Measurements from ENCODE around the gene CBLN3. TPM values are rescaled to one million over a fixed set of nuclear protein-coding genes. Genes with fewer than 3 reads are reported as not detected.
"Not testable (repeated sequence)": the region's sequence is repeated elsewhere in the genome, so short reads cannot be mapped to it uniquely, and the experiment has no call there.

CBLN3 gene
- polyA plus RNA-seq (2012; ENCODE audit: missing spikeins): 5.4 TPM

DNA sequence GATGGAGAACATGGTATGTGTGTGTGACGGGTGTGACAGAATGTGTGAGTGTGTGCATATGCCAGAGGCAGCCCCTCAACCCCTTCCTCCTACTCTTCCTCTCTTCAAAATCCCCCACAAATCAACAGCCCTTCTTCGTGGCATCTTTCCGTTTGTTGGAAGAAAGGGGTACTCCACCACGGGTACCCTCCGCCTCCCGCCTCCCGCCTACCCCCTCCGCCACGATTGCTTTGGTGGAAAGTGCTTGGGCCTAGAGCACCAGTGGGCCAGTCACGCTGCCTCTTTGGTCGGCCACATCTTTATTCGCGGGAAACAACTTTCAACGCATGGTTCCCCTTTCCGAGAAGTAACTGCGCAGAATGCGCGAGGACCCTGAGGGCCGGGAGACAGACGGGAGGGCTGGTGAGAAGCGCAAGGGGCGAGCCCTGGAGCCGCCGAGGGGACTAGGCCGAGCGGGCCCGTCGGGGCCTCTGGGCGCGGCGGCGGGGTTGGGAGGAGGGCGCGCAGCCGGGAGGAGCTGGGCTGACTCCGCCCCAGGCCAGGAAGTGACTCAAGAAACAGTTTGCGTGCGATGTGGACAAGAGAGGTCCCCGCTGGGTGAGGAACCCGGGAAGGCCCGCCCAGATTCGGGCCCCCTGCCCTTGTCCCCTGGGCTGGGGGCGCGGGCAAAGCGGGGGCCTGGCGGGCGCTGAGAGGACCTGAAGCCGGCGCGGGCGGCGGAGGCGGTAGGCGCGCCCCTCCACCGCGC is at the start of gene CBLN3, which contains the start of gene KHNYN:
Gene CBLN3, minus strand, starts transcription at position 274 of the 748 bp plus-strand sequence. CDS start 614 bp downstream, outside the sequence.
Gene KHNYN, plus strand, starts transcription at position 560 of the 748 bp plus-strand sequence. CDS start 777 bp downstream, outside the sequence.
- TF ChIP-seq POLR2AphosphoS5 (IDR thresholded peaks at IDR 0.05; ENCODE audit: low read depth, low read length) (no peak; the same call in none of the 2 replicates), POLR2A (IDR thresholded peaks at IDR 0.05; ENCODE audit: low read depth, low read length) (peak; percentile 94), TAF1 (IDR thresholded peaks at IDR 0.05; ENCODE audit: borderline replicate concordance, low read depth, low read length) (no peak)
- peak; percentile 33 for FAIRE-seq
- peak; percentile 99 for DNase-seq (ENCODE audit: insufficient read length)

DNA sequence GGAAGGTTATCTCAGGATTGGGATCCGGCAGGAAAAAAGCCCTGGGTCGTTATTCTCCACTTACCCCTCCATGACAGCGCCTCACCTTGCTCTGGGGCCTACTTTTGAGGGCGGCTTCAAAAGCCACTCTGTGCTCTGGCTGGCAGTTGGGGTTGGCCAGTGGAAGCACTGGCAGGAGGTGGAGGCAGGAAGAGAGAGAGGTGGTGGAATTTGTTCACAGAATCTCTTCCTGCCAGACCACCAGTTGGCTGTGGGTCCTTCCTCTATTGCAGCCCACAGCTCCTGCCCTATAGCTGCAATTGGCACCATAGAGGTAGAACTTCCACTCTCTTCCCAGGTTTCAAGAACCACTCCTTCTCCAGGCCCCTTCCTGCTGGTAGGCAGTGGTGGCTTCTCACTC is 45.8 kb upstream of the CBLN3 start:
- no peak for DNase-seq (ENCODE audit: insufficient read length)
- FAIRE-seq: no peak

DNA sequence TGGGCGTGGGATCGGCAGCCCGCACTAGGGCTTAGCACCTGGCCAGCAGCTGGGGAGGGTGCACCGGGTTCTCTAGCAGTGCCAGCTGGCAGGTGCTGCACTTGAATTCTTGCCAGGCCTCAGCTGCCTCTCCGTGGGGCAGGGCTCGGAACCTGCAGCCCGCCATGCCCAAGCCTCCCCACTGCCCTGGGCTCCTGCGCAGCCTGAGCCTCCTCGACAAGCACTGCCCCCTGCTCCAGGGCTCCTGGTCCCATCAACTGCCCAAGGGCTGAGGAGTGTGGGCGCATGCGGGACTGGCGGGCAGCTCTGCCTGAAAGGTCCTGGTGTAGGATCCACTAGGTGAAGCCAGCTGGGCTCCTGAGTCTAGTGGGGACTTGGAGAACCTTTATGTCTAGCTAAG is 43.7 kb upstream of the CBLN3 start:
- DNase-seq (ENCODE audit: insufficient read length) (no peak), FAIRE-seq (no peak)
- TF ChIP-seq TAF1 (IDR thresholded peaks at IDR 0.05; ENCODE audit: borderline replicate concordance, low read depth, low read length) (no peak), POLR2A (IDR thresholded peaks at IDR 0.05; ENCODE audit: low read depth, low read length) (no peak), POLR2AphosphoS5 (IDR thresholded peaks at IDR 0.05; ENCODE audit: low read depth, low read length) (no peak)

More for the DNA sequence above, 45.8 kb upstream of the CBLN3 start:
- TF ChIP-seq POLR2AphosphoS5 (IDR thresholded peaks at IDR 0.05; ENCODE audit: low read depth, low read length) (no peak), TAF1 (IDR thresholded peaks at IDR 0.05; ENCODE audit: borderline replicate concordance, low read depth, low read length) (no peak), POLR2A (IDR thresholded peaks at IDR 0.05; ENCODE audit: low read depth, low read length) (no peak)

DNA sequence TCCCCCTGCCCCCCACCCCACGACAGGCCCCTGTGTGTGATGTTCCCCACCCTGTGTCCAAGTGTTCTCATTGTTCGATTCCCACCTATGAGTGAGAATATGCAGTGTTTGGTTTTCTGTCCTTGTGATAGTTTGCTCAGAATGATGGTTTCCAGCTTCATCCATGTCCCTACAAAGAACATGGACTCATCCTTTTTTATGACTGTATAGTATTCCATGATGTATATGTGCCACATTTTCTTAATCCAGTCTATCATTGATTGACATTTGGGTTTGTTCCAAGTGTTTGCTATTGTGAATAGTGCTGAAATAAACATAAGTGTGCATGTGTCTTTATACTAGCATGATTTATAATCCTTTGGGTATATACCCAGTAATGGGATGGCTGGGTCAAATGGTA is 41.0 kb upstream of the CBLN3 start:
- DNase-seq (ENCODE audit: insufficient read length); FAIRE-seq: not testable (repeated sequence)

DNA sequence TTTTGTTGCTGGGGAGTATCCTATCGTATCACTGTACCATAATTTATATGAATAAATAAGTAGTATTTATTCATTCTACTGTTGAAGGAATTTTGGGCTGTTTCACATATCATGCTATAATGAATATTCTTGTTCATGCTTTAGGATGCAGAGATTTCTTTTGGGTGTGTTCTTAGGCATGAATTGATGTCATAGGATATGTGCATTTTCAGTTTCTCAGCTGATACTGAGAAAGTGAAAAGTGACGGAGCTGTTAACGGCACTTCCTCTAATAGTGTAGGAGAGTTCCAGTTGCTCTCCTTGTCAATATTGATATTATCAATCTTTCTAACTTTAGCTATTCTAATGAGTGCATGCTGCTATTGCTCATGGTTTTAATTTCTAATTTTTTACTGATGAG is 36.3 kb upstream of the CBLN3 start:
- DNase-seq (ENCODE audit: insufficient read length) (no peak), FAIRE-seq (no peak)
- no peak for TF ChIP-seq POLR2AphosphoS5 (IDR thresholded peaks at IDR 0.05; ENCODE audit: low read depth, low read length)
- no peak for TF ChIP-seq TAF1 (IDR thresholded peaks at IDR 0.05; ENCODE audit: borderline replicate concordance, low read depth, low read length)
- no peak for TF ChIP-seq POLR2A (IDR thresholded peaks at IDR 0.05; ENCODE audit: low read depth, low read length)

DNA sequence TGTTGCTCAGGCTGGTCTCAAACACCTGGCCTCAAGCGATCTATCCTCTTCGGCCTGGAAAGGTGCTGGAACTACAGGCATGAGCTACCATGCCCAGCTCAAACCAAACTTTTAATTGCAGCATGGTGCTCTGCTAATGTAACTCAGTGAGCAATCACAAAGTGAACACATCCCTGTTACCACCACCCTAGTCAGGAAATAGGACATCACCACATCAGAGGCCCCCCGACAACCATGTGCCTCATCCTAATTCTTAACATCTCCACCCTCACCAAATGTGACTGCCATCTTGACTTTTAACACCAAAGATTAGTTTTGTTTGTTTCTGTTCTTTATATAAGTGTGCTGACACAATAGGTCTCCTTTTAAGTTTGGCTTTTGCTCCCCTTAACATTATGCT is 35.9 kb upstream of the CBLN3 start:
- DNase-seq (ENCODE audit: insufficient read length) (no peak), FAIRE-seq (peak; percentile 46)
- TF ChIP-seq TAF1 (IDR thresholded peaks at IDR 0.05; ENCODE audit: borderline replicate concordance, low read depth, low read length) (no peak), POLR2A (IDR thresholded peaks at IDR 0.05; ENCODE audit: low read depth, low read length) (no peak), POLR2AphosphoS5 (IDR thresholded peaks at IDR 0.05; ENCODE audit: low read depth, low read length) (no peak)

DNA sequence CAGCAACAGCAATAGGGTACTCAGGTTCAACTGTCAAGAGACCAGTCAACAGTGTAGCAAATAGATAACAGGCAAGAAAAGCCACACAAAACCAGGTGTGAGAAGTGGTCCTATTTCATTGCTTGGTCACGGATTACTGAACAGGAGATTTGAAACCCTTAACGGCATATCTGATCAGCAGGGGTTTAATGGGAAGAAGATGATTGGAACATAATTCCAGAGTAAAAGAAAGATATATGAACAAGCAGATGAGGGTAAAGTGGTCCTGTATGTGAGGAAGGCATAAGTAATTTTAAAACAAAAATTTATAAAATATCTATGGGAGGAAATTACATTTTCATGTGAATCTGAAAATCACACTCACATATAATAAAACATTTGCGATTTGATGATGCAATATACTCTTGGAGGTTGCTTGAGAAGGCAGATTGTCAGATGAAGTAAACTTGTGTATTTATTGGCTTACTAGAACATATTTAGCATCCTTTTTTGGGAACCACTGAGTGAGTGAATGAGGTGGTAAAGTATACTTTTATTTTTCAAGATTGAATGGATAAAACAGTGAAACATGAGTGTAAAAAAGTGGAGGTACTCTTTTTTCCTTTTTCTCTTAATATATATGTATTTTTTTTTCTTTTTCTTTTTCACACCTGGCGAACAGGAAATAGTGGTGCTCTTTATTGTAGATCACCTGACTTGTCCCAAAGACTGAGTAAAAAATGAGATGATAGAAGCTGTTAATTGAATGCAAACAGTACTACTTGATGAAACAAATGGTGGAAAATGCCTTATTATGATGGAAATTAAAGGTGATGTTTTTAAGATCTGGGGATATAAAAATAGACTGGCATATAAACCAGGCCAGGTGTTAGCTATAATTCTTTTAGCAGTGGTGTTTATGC is 34.7 kb upstream of the CBLN3 start:
- DNase-seq (ENCODE audit: insufficient read length) (no peak), FAIRE-seq (peak; percentile 67)
- TF ChIP-seq POLR2A (IDR thresholded peaks at IDR 0.05; ENCODE audit: low read depth, low read length): no peak
- no peak for TF ChIP-seq TAF1 (IDR thresholded peaks at IDR 0.05; ENCODE audit: borderline replicate concordance, low read depth, low read length)
- no peak for TF ChIP-seq POLR2AphosphoS5 (IDR thresholded peaks at IDR 0.05; ENCODE audit: low read depth, low read length)

DNA sequence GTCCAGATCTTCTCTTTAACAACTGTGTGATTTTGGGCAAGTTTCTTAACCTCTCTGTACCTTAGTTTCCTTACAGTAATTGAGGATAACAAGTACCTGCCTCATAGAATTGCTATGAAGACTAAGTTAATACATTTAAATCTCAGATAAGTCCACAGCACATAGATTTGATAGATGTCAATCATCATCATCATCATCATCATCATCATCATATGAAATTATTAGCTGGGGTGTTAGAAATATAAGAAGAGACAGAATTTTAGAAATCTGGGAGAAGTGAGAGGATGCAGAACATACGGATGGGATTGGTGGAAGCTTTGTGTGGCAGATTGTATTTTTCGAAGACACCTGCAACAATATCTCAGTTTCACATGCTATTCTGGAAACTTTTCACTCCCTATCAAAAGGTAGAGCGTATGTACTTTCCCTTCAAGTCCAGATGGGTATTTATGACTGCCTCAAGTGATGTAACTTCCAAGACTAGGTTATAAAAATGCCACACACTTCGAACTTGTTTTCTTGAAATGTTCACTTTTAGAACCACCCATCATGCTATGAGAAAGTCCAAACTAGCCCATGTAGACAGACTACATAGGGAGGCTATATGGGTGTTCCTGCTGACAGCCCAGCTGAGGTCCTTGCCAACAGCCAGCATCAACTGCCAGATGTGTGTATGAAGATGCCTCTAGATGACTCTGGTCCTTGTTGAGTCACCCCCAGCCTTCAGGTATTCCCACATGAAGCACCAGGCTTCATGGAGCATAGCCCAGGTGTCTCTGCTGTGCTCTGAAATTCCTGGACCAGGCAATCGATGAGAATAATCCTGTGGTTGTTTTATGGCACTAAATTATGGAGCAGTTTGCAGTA is 33.8 kb upstream of the CBLN3 start:
- FAIRE-seq: peak; percentile 89
- TF ChIP-seq POLR2A (IDR thresholded peaks at IDR 0.05; ENCODE audit: low read depth, low read length) (no peak), TAF1 (IDR thresholded peaks at IDR 0.05; ENCODE audit: borderline replicate concordance, low read depth, low read length) (no peak), POLR2AphosphoS5 (IDR thresholded peaks at IDR 0.05; ENCODE audit: low read depth, low read length) (no peak)
- no peak for DNase-seq (ENCODE audit: insufficient read length)

DNA sequence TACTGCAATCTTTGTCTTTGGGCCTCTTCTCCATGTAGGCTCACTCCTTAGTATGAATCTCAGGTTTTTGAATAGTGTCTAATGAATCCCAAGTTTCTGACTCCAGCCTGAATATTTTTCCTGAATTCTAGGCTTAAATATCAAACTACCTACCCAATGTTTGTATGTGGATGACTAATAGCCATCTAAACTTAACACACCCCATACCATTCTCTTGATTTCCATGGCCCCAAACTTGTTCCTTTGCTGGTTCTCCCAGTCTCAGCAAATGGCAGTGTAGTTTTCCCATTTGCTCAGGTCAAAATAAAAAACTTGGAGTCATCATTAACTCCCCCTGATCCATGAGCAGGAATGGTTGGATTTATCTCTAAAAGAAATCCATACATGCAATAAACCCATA is 31.9 kb upstream of the CBLN3 start:
- no peak for TF ChIP-seq POLR2A (IDR thresholded peaks at IDR 0.05; ENCODE audit: low read depth, low read length)
- no peak for TF ChIP-seq TAF1 (IDR thresholded peaks at IDR 0.05; ENCODE audit: borderline replicate concordance, low read depth, low read length)
- TF ChIP-seq POLR2AphosphoS5 (IDR thresholded peaks at IDR 0.05; ENCODE audit: low read depth, low read length): no peak
- FAIRE-seq: no peak
- DNase-seq (ENCODE audit: insufficient read length): no peak

DNA sequence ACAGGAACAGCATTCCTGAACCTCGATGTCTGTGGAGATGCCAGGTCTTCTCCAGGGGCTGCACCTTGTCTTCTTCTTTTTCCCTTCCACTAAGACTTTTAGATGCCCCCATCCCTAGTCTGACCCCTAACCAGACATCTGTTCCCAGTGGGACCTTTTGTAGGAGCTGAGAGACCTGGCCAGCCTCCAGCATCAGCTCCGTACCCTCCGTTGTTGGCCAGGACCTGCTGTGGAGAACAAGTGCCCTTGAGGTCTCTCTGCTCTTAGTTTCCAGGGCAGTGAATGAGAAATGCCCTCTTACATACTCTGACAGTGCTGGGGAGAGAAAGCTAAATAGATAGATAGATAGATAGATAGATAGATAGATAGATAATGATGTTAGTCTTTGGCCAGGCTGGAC is 29.9 kb upstream of the CBLN3 start:
- no peak for TF ChIP-seq POLR2A (IDR thresholded peaks at IDR 0.05; ENCODE audit: low read depth, low read length)
- no peak for TF ChIP-seq POLR2AphosphoS5 (IDR thresholded peaks at IDR 0.05; ENCODE audit: low read depth, low read length)
- TF ChIP-seq TAF1 (IDR thresholded peaks at IDR 0.05; ENCODE audit: borderline replicate concordance, low read depth, low read length): no peak
- FAIRE-seq: no peak
- no peak for DNase-seq (ENCODE audit: insufficient read length)

DNA sequence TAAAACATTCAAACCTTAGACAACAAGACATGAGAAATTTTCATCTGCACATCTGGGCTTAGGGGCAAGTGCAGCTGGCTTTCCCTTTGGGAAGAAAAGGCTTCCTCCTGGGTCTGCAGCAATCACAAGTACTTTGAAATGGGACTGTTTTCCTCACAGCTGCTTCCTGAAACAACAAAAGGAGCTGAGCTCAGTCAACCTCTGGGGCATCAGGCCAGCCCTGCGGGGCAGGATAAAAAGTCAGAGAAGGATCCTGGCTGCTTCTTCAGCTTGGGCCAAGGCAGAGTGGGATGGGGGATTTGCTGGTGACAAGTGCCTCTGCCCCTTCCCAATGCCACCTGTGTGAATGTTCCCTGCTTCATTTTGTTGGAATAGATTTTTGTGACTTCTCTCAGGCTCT is 29.3 kb upstream of the CBLN3 start:
- FAIRE-seq (no peak), DNase-seq (ENCODE audit: insufficient read length) (no peak)
- TF ChIP-seq POLR2AphosphoS5 (IDR thresholded peaks at IDR 0.05; ENCODE audit: low read depth, low read length) (no peak), TAF1 (IDR thresholded peaks at IDR 0.05; ENCODE audit: borderline replicate concordance, low read depth, low read length) (no peak), POLR2A (IDR thresholded peaks at IDR 0.05; ENCODE audit: low read depth, low read length) (no peak)
